ENCODE measurements around the gene NDUFS7. TPM values are rescaled to one million over a fixed set of nuclear protein-coding genes. Genes with fewer than 3 reads are reported as not detected.

NDUFS7 gene
- total and polyA plus RNA-seq, 2 donors, result 26.4 to 173 TPM

GRCh38 chr19:1407528-1408299 lies 24.0 kb downstream of the NDUFS7 start, which contains the start of gene DAZAP1:
Gene DAZAP1 (plus strand): TSS chr19:1407586. CDS start chr19:1407774, 188 bp downstream.
- DNase-seq (ENCODE audit: extremely low spot score), result no peak
- H3K4me1 ChIP-seq (ENCODE audit: insufficient read depth), result peaks cover 2% of the 10 kb centered on the region
- H3K36me3 ChIP-seq (ENCODE audit: insufficient read depth), result no peaks in the 10 kb centered on the region
- under 1% methylated on average over 120 of the region's 121 CpGs for WGBS
- H3K27ac ChIP-seq (ENCODE audit: low read depth), result peak within 1 kb of the TSS; percentile 91
- H3K4me3 ChIP-seq (ENCODE audit: low read depth, low read length), result peak within 1 kb of the TSS; percentile 97

GRCh38 chr19:1408300-1409203 lies 24.8 kb downstream of the NDUFS7 start:
- Histone ChIP-seq H3K36me3 (ENCODE audit: insufficient read depth) (no peaks in the 10 kb centered on the region), H3K4me3 (ENCODE audit: low read depth, low read length) (peak overlapping the region; percentile 97), H3K4me1 (ENCODE audit: insufficient read depth) (peaks cover 2% of the 10 kb centered on the region), H3K27ac (ENCODE audit: low read depth) (peak overlapping the region; percentile 91)
- no peak for DNase-seq (ENCODE audit: extremely low spot score)
- WGBS, result under 1% methylated on average over 69 of the region's 69 CpGs

- WGBS, result 62% methylated on average over 33 of the region's 33 CpGs
- H3K36me3 ChIP-seq (ENCODE audit: insufficient read depth), result no peaks in the 10 kb centered on the region
- peak overlapping the region; percentile 97 for H3K4me3 ChIP-seq (ENCODE audit: low read depth, low read length)
- DNase-seq (ENCODE audit: extremely low spot score), result no peak
- no peak overlapping the region for H3K27ac ChIP-seq (ENCODE audit: low read depth)
- peaks cover 2% of the 10 kb centered on the region for H3K4me1 ChIP-seq (ENCODE audit: insufficient read depth)
Observed at GRCh38 chr19:1409204-1410005, 25.7 kb downstream of the NDUFS7 start.

GRCh38 chr19:1410136-1410786 lies 26.6 kb downstream of the NDUFS7 start:
- no peak overlapping the region for H3K27ac ChIP-seq (ENCODE audit: low read depth)
- DNase-seq (ENCODE audit: extremely low spot score), result no peak
- H3K4me3 ChIP-seq (ENCODE audit: low read depth, low read length), result no peak overlapping the region
- H3K4me1 ChIP-seq (ENCODE audit: insufficient read depth), result peaks cover 2% of the 10 kb centered on the region
- H3K36me3 ChIP-seq (ENCODE audit: insufficient read depth), result no peaks in the 10 kb centered on the region
- WGBS, result 77% methylated on average over 23 of the region's 23 CpGs

- no peak for DNase-seq (ENCODE audit: extremely low spot score)
- Histone ChIP-seq H3K4me3 (ENCODE audit: low read depth, low read length) (no peak overlapping the region), H3K27ac (ENCODE audit: low read depth) (no peak overlapping the region), H3K4me1 (ENCODE audit: insufficient read depth) (peaks cover 2% of the 10 kb centered on the region), H3K36me3 (ENCODE audit: insufficient read depth) (no peaks in the 10 kb centered on the region)
- 81% methylated on average over 9 of the region's 9 CpGs for WGBS
Observed at GRCh38 chr19:1410789-1411188, 27.1 kb downstream of the NDUFS7 start.

- no peaks in the 10 kb centered on the region for H3K36me3 ChIP-seq (ENCODE audit: insufficient read depth)
- H3K4me3 ChIP-seq (ENCODE audit: low read depth, low read length), result no peak overlapping the region
- DNase-seq (ENCODE audit: extremely low spot score), result no peak
- H3K27ac ChIP-seq (ENCODE audit: low read depth), result no peak overlapping the region
- 72% methylated on average over 29 of the region's 29 CpGs for whole genome bisulfite sequencing
- H3K4me1 ChIP-seq (ENCODE audit: insufficient read depth), result peaks cover 5% of the 10 kb centered on the region
Observed at GRCh38 chr19:1411255-1412191, 27.8 kb downstream of the NDUFS7 start.

GRCh38 chr19:1412323-1412923 lies 28.7 kb downstream of the NDUFS7 start:
- Histone ChIP-seq H3K27ac (ENCODE audit: low read depth) (no peak overlapping the region), H3K4me3 (ENCODE audit: low read depth, low read length) (no peak overlapping the region), H3K36me3 (ENCODE audit: insufficient read depth) (no peaks in the 10 kb centered on the region), H3K4me1 (ENCODE audit: insufficient read depth) (peaks cover 5% of the 10 kb centered on the region)
- WGBS, result 76% methylated on average over 21 of the region's 21 CpGs
- no peak for DNase-seq (ENCODE audit: extremely low spot score)

GRCh38 chr19:1412995-1413800 lies 29.5 kb downstream of the NDUFS7 start:
- Histone ChIP-seq H3K4me1 (ENCODE audit: insufficient read depth) (peaks cover 5% of the 10 kb centered on the region), H3K27ac (ENCODE audit: low read depth) (no peak overlapping the region), H3K4me3 (ENCODE audit: low read depth, low read length) (no peak overlapping the region), H3K36me3 (ENCODE audit: insufficient read depth) (no peaks in the 10 kb centered on the region)
- WGBS, result 81% methylated on average over 36 of the region's 36 CpGs
- no peak for DNase-seq (ENCODE audit: extremely low spot score)

GRCh38 chr19:1416014-1416841 lies 32.5 kb downstream of the NDUFS7 start:
- Histone ChIP-seq H3K4me1 (ENCODE audit: insufficient read depth) (peaks cover 3% of the 10 kb centered on the region), H3K36me3 (ENCODE audit: insufficient read depth) (peaks cover 2% of the 10 kb centered on the region), H3K4me3 (ENCODE audit: low read depth, low read length) (no peak overlapping the region), H3K27ac (ENCODE audit: low read depth) (peak overlapping the region; percentile 85)
- no peak for DNase-seq (ENCODE audit: extremely low spot score)
- WGBS, result 68% methylated on average over 28 of the region's 28 CpGs

- no peak overlapping the region for H3K27ac ChIP-seq (ENCODE audit: low read depth)
- WGBS, result 83% methylated on average over 21 of the region's 21 CpGs
- peaks cover 3% of the 10 kb centered on the region for H3K4me1 ChIP-seq (ENCODE audit: insufficient read depth)
- peaks cover 2% of the 10 kb centered on the region for H3K36me3 ChIP-seq (ENCODE audit: insufficient read depth)
- no peak overlapping the region for H3K4me3 ChIP-seq (ENCODE audit: low read depth, low read length)
- DNase-seq (ENCODE audit: extremely low spot score), result no peak
Observed at GRCh38 chr19:1417145-1417544, 33.4 kb downstream of the NDUFS7 start.

Measured in urinary bladder (tissue), 4 donors.